HUES48 (cell line): ENCODE data around the gene ACVRL1.

Experiments used
- H3K27ac ChIP-seq: one replicate; pipeline ENCODE4 v1.7.0; 2013; ENCODE audit warnings: low read depth, low read length, inconsistent platforms
- H3K27me3 ChIP-seq: 2 replicates; pipeline ENCODE4 v1.6.1; 2013; ENCODE audit warnings: mild to moderate bottlenecking, low read length; ENCODE audit not compliant: control insufficient read depth, insufficient read depth
- H3K36me3 ChIP-seq: 2 replicates; pipeline ENCODE4 v1.6.1; 2013; ENCODE audit warnings: low read length; ENCODE audit not compliant: control insufficient read depth, insufficient read depth
- H3K4me1 ChIP-seq: 2 replicates; pipeline ENCODE4 v1.6.1; 2013; ENCODE audit warnings: mild to moderate bottlenecking, low read length; ENCODE audit not compliant: control insufficient read depth, insufficient read depth
- H3K4me3 ChIP-seq: 2 replicates; pipeline ENCODE4 v1.5.1; 2013; ENCODE audit warnings: mild to moderate bottlenecking, low read depth, low read length
- H3K9ac ChIP-seq: 2 replicates; pipeline ENCODE4 v1.6.1; 2013; ENCODE audit warnings: mild to moderate bottlenecking, low read depth, low read length, moderate library complexity
- H3K9me3 ChIP-seq: 2 replicates; pipeline ENCODE4 v1.6.1; 2013; ENCODE audit warnings: low read length; ENCODE audit not compliant: control insufficient read depth, insufficient read depth

ACVRL1 gene

GRCh38 chr12:51907083-51907855, at the start of gene ACVRL1:
Gene ACVRL1, plus strand, starts transcription at chr12:51907504. Its CDS starts 4,971 bp downstream, at chr12:51912475.
- Histone ChIP-seq H3K4me1 (0 out of 2 replicates have a peak, but pooled peaks cover 5% of the 10 kb centered on the region), H3K9me3 (no peaks in the 10 kb centered on the region), H3K9ac (no peak within 1 kb of the TSS), H3K27me3 (peaks cover 52% of the 10 kb centered on the region), H3K4me3 (peak within 1 kb of the TSS; percentile 64), H3K36me3 (no peaks in the 10 kb centered on the region), H3K27ac (no peak within 1 kb of the TSS)

GRCh38 chr12:51860986-51861385, 46.3 kb upstream of the ACVRL1 start:
- no peak overlapping the region for H3K9ac ChIP-seq
- no peak overlapping the region for H3K4me3 ChIP-seq
- H3K9me3 ChIP-seq, result no peaks in the 10 kb centered on the region
- peaks cover 37% of the 10 kb centered on the region for H3K4me1 ChIP-seq
- no peak overlapping the region for H3K27ac ChIP-seq
- H3K27me3 ChIP-seq, result peaks cover 20% of the 10 kb centered on the region
- no peaks in the 10 kb centered on the region for H3K36me3 ChIP-seq

GRCh38 chr12:51862947-51863346, 44.4 kb upstream of the ACVRL1 start:
- Histone ChIP-seq H3K36me3 (no peaks in the 10 kb centered on the region), H3K9me3 (no peaks in the 10 kb centered on the region), H3K27me3 (peaks cover 31% of the 10 kb centered on the region), H3K4me3 (peak overlapping the region; percentile 52), H3K4me1 (peaks cover 38% of the 10 kb centered on the region), H3K27ac (peak overlapping the region; percentile 85), H3K9ac (no peak overlapping the region)

- Histone ChIP-seq H3K9ac (peak overlapping the region; percentile 38; the same call in 1 of the 2 replicates), H3K27ac (peak overlapping the region; percentile 85), H3K9me3 (no peaks in the 10 kb centered on the region), H3K4me1 (peaks cover 38% of the 10 kb centered on the region), H3K27me3 (peaks cover 36% of the 10 kb centered on the region), H3K4me3 (peak overlapping the region; percentile 65), H3K36me3 (no peaks in the 10 kb centered on the region)
Measured at GRCh38 chr12:51863363-51863932, 43.9 kb upstream of the ACVRL1 start.

- H3K9ac ChIP-seq, result peak overlapping the region; percentile 38
- H3K9me3 ChIP-seq, result no peaks in the 10 kb centered on the region
- peak overlapping the region; percentile 85 for H3K27ac ChIP-seq
- H3K4me1 ChIP-seq, result peaks cover 40% of the 10 kb centered on the region
- H3K27me3 ChIP-seq, result peaks cover 43% of the 10 kb centered on the region
- no peaks in the 10 kb centered on the region for H3K36me3 ChIP-seq
- H3K4me3 ChIP-seq, result peak overlapping the region; percentile 65
Measured at GRCh38 chr12:51863933-51864832, 43.1 kb upstream of the ACVRL1 start.

- H3K9ac ChIP-seq, result no peak overlapping the region
- no peaks in the 10 kb centered on the region for H3K9me3 ChIP-seq
- peaks cover 47% of the 10 kb centered on the region for H3K4me1 ChIP-seq
- H3K4me3 ChIP-seq, result peak overlapping the region; percentile 65
- H3K27me3 ChIP-seq, result peaks cover 49% of the 10 kb centered on the region
- peak overlapping the region; percentile 76 for H3K27ac ChIP-seq
- H3K36me3 ChIP-seq, result no peaks in the 10 kb centered on the region
Measured at GRCh38 chr12:51864833-51865670, 42.3 kb upstream of the ACVRL1 start.

GRCh38 chr12:51865757-51866270, 41.5 kb upstream of the ACVRL1 start:
- Histone ChIP-seq H3K9ac (no peak overlapping the region), H3K9me3 (no peaks in the 10 kb centered on the region), H3K27me3 (peaks cover 56% of the 10 kb centered on the region), H3K4me3 (no peak overlapping the region), H3K4me1 (peaks cover 51% of the 10 kb centered on the region), H3K27ac (peak overlapping the region; percentile 76), H3K36me3 (no peaks in the 10 kb centered on the region)

GRCh38 chr12:51866324-51866723, 41.0 kb upstream of the ACVRL1 start:
- Histone ChIP-seq H3K4me3 (no peak overlapping the region), H3K4me1 (peaks cover 56% of the 10 kb centered on the region), H3K36me3 (no peaks in the 10 kb centered on the region), H3K27ac (peak overlapping the region; percentile 76), H3K9me3 (no peaks in the 10 kb centered on the region), H3K9ac (no peak overlapping the region), H3K27me3 (peaks cover 61% of the 10 kb centered on the region)

- H3K4me3 ChIP-seq, result no peak overlapping the region
- H3K9me3 ChIP-seq, result no peaks in the 10 kb centered on the region
- peaks cover 60% of the 10 kb centered on the region for H3K4me1 ChIP-seq
- no peak overlapping the region for H3K27ac ChIP-seq
- no peak overlapping the region for H3K9ac ChIP-seq
- H3K27me3 ChIP-seq, result peaks cover 62% of the 10 kb centered on the region
- H3K36me3 ChIP-seq, result no peaks in the 10 kb centered on the region
Measured at GRCh38 chr12:51866762-51867161, 40.5 kb upstream of the ACVRL1 start.

- Histone ChIP-seq H3K4me3 (no peak overlapping the region), H3K4me1 (peaks cover 62% of the 10 kb centered on the region), H3K27ac (no peak overlapping the region), H3K9me3 (no peaks in the 10 kb centered on the region), H3K27me3 (peaks cover 56% of the 10 kb centered on the region), H3K9ac (no peak overlapping the region), H3K36me3 (no peaks in the 10 kb centered on the region)
Measured at GRCh38 chr12:51867371-51867770, 39.9 kb upstream of the ACVRL1 start.
